GM19467 (cell line): ENCODE results near the gene SLC1A2.

Experiments used
- ATAC-seq: cut with Tn5 transposase; IDR thresholded peaks from one replicate; pipeline ENCODE4 v1.9.1; 2021; ENCODE audit warnings: mild to moderate bottlenecking, moderate library complexity; ENCODE audit not compliant: unreplicated experiment

Gene SLC1A2

DNA sequence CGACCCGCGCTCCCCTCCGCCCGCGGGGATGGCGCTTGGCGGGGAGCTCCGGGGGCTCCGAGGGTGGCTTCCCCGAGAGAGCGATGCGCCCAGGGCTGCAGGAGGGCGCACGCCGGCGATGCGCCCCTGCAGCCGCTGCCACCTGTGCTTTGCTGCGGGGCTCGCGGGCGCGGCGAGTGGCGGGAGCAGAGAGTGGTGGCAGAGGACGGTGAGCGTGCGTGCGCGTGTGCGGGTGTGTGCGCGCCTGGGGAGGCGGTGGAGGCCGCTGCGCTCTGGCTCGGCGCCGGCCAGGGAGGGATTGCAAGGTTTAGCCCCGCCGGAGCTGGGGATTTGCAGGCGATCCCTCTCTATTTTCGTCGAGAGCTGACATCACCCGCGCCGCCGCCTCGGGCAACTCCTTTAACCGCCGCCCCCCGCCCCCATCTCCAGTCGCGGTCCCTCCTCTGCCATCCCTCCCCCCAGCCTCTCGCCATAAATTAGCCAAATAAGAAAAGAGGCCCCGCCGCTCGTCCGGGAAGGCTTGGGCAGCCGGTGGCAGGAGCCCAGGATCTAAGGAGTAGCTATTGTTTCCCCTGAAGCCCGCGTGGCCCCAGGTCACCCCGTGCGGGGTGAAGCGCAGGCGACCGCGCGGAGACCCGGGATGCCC, at the start of gene SLC1A2:
Gene SLC1A2, minus strand, starts transcription at position 375 of the 646 bp plus-strand sequence. CDS start 592 bp downstream, outside the sequence.
- no peak for ATAC-seq

DNA sequence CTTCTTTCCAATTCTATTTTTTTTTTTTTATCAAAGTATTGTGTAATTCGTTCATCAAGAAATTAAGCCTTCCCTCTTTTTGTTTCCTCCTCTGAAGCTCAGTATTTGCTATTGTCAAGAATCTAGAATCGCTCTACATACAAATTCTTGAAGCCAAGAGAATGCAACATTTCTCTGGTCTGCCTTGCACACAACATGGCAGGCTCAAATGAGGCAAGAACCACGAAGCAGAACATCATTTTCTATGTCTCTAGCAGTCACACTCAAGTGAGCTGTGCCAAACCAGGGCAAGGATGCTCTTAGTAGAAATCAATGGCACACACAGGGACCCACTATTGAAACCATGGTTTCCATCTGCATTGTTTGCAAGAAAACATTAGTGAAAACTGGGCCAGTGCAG, 46.7 kb upstream of the SLC1A2 start:
- ATAC-seq = no peak

DNA sequence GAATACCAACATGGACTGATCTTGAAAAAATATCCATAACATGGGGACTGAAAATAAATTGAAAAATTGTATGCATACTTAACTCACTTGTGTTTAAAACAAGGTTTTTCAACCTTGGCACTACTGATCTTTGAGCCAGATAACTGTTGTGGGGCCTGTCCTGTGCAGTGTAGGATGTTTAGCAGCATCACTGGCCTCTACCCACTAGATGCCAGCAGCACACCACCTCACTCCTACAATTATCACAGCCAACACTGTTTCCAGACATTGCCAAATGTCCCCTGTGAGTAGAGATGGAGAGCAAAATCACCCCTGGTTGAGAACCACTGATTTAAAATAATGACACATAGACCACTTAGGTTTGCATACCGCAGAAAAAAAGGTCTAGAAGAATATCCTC, 45.0 kb upstream of the SLC1A2 start:
- ATAC-seq = no peak

DNA sequence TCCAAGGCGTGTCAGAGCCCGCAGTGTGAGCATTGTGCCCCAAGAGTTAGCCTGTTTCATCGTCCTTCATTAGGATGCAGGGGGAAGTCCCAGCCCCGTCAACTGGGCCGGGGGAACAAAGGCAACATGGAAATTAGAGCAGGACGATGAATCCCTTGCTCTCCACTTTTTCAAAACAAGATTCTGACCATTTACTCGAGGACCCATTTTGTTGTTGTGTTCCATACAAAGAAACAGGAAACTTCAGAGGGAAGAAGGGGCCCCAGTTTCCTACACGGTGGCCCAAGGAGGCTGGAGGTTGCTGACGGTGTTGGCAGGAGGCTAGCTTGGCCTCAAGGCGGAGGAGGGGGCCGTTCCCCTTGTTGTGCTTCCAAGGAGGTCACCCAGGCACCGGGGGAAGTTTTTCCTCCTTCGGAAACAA, 44.0 kb upstream of the SLC1A2 start:
- no peak for ATAC-seq

DNA sequence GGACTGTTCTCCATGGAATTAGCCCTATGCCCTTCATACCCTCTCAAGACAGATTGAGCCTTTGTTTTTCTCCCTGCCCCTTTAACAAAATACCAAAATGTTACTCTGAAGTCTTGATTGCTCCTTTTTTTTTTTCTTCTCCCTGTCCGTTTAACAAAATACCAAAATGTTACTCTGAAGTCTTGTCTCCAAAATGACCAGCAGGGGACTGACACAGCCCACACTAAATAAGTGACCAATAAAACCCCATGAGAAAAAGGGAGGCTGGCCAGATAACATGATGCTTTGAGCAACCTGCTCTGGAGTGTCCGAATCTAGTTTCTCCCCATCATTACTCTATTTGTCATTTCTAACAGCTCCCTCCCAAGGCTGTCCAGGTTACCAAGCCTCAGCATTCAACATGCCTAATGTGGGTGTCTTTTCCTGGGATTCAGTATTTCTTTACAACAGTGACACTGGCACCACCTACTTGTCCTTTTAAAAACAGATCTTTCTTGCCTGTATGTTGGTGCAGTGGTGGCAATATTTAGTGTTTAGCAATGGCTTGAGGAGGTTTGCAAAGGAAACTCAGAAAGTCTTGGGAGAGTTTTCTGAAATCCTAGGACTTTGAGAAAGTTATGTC, 42.7 kb upstream of the SLC1A2 start:
- ATAC-seq = no peak

DNA sequence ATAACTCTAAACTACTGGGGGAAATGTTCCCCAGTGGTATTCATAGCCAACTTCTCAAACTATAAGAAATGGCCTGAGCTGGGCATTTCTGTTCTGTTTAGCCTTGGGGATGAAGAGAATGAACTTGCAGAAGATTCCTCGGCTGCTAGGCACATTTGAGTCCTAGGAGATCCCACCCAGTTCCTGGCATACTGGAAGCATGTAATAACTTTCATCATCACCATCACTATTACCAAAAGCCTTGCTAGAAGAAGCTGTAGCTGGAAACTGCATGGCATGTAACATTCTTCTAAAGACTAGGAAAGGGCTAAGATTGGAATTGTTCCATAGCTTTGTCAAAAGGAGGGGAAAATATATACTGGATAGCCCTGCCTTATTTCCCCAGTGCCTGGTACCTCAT, 40.1 kb upstream of the SLC1A2 start:
- ATAC-seq = no peak

DNA sequence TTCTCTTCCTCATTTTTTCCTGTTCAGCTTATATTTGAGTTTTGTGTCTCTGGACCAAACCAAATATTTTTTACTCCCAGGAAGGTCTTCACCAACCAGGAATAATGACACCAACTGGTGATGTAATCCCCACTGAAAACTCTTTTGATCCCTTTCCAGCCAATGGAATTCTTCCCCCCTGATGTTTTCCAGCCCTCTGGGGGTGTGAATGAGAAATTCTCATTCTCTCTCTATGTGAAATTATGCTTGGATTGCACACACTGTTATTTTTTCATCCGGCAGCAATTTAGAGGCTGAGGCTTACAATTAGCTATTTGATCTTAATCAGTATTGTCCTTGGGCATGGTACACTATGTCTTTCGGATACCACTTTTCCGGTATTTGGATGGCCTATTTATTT, 39.5 kb upstream of the SLC1A2 start:
- no peak for ATAC-seq

DNA sequence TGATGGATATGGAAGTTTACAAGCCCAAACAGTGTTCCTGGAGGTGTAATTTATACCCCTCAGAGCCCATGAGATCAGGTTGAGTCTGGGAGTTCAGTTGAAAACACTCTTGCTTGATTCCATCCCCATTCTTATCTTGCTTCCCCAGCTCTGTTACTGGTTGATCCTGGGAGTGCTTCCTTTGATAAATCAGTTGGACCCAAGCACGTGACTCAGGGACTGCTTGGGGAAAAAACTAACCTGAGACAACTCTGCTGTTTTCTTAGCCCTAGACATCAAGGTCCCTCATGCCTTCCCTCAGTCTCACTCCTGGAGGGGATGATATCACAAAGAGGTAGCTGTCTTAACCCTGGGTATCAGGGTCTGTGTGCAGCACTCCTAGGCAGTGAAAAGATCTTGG, 35.0 kb upstream of the SLC1A2 start:
- ATAC-seq = no peak

DNA sequence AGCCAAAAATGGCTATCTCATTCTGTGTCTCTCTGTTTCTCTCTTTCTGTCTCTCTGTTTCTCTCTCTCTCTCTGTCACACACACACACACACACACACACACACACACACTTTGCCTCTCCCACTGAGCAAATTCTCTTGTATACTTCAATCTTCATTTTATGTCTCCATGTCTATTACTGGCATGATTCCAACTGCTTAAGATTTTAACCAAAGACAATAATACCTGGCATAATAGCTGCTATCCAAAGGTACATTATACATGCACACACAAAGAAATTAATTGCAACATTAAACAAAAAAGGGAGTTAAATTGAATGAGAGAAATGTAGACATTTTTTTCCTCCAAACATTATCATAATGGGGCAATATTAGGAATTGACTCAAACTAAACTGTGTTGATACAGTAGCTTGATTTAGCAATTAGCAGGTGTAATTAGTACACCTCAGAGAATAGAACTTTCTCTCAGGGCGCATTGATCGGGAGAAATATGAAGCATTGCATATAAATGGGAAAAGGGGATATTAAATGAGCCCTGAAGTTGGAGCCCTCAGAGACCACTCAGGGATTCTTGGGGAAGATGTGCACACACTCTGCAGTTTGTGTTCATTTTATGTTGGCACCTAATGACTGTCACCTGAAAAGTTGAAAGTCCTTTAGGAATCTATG, 17.4 kb upstream of the SLC1A2 start:
- no peak for ATAC-seq

DNA sequence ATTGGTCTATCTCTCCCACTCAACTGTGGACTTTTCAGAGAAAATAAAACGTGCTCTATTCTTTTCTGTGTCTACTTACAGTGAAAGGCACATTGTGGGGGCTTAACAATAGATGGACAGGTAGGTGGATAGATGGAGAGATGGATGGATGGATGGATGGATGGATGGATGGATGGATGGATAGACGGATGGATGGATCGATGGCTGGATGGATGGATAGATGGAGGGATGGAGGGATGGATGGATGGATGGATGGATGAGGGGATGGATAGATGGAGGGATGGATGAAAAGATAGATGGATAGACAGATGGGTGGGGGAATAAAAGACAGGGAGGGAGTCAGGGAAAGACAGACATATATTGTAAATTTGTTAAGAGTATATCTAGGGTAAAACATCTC, 14.2 kb upstream of the SLC1A2 start:
- ATAC-seq = no peak

DNA sequence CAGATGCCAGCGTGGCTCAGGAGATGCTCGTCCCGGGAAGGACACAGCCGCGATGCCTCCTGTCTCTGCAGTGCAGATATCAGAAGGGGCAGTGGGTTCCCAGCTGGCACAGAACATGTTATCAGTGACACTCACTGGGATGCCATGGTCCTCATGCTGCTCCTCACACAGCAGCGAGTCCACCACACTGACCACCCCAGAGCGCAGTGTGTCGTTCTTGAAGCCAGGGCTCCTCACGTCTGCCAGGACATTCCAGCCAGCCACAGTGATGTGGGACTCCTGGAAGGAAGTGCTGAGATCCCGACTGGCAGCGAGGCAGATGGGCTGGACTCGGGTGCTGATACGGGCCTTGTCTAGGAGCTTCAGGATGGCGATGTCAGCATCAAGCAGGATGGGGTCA, 13.1 kb upstream of the SLC1A2 start:
- ATAC-seq = no peak

DNA sequence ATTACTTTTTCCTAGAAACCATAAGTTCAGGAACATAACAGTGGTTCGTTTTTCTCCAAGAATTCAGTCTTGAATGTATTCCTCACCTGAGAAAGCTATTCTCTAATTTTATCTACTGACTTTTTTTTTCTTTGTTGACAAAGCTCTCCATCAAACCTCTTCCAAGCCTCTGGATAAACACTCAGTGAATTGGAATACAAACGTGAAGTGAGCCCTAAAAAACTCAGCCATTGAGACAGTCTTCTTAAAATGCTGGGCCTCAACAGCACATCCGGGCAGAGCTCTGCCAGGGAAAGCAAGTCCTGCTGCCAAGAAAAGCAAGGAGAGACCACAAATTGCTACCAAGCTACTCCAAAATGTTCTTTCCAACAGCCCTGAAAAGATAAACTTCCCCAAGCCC, 7.7 kb upstream of the SLC1A2 start:
- ATAC-seq = no peak

DNA sequence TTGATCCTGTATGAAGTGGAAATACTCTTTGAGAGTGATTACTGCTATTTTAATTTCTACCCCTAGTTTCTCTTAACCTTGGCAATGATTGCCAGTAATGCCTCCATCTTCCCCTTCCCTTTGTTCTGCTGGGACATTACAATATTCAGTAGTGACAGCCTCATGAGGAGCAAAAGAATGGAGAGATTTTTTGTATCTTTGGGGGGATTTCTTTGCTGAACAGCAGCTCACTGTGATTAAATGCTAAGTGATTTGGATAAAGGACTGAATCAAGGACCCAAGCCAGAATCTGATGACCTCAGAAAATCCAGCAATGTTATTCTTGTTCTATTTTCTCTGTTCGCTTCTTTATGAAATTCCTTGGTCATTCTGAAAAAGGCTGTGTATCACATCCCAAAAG, 7.0 kb upstream of the SLC1A2 start:
- ATAC-seq = no peak

DNA sequence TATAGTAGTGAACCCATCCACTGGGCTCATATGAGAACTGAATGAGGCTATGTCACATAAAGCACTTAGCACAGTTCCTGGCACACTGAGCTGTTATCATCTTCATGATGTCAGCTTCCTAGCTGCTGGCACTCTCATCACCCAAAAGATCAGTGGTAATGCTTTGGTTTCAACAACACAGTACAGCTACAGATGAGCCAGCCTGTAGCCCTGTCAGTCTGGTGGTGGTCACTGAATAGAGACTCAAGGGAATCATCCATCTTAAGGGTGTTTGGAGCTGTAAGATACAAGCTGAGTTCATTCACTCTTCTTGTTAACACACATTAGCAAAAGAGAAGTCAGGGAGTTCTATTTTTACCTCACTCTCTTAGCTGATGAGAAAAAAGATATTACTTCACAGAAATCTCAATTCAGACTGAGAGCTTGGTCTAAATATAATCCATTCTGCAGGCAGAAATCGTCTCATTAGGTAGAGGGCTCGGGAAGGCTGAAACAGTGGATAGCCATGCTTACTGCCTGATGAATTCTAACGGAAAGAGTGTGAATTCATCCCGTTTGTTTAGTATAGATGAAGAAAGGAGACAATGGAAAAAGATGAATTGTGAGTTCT, 6.3 kb upstream of the SLC1A2 start:
- no peak for ATAC-seq

DNA sequence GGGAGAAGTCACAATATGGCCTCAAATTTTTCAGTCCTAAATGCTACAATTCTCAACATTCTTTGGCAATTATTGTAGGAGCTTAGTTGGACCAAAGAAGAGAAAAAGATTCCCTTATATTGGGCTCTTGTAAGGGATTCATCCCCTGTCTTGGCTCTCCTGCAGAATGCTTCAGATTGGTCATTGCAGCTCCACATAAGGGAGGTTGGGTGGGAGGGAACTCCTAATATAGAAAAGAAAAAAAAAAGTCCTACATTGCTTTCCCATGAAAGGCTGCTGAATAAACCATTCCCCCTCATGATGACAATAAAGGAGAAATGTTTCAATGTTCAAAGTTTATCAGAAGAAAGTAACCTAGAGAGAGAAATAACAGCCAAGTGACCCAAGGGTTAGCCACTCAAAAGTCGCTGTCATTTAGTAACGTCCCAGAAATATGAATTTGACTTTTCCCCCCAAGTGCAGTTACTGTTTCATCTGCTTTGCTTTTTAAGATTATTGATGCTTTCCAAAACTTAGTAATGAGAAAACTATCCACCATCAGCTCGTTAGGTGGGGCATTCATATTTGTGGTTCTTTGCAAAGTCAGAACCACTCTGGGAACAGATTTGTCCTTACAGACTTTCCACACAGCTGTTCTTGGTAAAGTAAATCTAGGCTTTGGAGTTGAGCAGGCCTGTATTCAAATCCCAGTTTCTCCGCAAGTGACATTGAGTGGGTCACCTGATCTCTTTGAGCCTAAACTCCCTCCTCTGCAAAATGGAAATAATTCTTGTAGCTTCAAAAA, 5.0 kb upstream of the SLC1A2 start:
- ATAC-seq = no peak

DNA sequence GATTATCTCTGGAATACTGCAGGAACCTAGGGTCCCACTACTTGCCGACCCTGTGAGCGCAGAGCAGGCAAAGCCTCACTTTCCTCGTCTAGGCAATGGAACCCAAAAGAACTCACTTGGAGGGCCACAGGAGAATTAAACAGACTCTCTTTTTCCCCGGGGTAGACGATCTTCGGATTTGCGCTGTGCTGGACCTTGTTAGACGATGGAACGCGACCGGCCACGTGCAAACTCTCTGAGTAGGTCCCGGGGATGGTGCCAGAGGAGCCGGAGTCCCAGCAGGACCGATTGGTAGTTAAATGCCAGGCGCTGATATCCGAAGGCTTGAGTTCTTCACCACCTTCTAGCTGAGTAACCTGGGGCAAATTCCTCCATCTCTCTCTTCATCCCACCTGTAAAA, 1.0 kb upstream of the SLC1A2 start:
- ATAC-seq = no peak

DNA sequence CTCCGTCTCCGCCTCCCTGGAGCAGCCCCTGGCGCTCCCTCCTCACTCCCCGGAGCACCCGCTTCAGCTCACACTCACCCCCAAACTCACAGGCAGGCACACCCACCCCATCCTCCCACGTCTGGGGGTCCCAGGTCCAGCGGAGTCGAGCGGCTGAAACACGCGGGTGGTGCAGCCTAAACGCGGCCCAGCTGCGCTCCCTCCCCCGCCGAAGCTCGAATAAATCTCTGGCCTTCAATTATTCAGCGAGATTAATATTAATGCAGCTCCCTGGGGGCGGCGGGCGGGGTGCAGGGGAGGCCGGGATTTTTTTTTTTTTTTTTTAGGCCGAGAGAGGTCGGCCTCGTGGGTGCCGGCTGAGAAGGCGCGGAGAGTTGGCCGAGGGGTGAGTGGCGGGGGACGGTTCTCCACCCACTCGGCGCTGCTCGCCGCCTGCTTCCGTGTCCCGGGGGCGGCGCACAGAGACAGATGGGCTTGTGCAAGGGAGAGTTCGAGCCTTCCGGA, 524 bp upstream of the SLC1A2 start:
- ATAC-seq = no peak

DNA sequence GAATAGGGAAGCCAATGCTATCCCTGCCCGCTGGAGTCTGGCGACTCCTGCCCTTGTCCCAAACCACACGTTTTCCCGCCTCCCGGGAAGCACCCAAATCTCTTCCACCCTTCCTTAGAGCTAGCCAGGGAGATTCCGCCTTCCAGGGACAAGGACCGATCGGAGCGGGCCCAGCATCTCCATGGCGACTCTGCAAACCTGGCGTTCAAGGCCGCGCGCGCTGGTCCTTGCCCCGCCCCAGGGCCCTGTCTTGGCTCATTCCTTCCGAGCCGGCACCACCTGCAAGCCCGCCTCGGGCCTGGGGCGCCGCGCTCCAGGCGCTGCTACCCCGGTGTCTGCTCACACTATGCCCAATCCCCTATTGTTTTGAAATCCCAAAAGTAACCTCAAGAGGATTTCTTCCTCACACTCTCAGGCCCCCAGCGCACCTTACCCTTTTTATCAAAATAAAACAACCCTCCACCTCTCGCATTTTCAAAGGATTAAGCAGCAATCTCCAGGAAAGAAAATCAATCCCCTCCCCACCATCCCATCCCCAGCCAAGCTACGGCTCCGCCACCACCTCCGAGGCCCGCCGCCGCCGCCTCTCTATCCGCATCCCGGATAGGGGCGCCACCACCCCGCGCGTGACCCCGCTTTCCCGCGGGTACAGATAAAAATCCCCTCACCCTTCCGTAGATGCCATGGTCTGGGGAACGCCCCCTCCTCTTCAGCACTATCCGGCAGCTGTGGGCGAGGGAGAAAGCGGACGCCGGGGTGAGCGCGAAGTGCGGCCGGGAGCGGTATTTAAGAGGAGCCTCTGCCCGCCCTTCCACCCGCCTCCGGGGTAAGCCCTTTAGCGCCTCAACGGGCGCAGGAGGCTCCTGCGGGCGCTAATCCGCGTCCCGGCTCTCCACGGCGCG, 825 bp downstream of the SLC1A2 start:
- ATAC-seq = no peak

DNA sequence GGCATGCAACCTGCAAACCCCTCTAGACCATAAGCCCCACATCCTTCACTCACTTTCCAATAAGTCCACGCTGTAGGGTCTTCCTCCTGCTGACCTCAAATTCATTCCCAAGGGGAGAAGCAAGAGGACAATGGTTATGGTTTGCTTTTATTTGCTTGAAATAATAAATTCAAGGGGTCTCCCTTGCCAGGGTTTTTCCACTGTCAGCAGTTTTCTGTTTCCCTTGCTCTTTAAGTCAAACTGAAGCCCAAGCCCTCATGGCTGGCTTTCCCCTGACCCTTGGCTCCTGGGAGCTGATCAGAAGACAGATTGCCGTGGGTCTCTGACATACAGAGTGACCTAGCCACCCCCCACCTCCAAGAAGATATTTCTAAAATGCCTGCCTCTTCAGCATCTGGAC, 3.9 kb downstream of the SLC1A2 start:
- no peak for ATAC-seq

DNA sequence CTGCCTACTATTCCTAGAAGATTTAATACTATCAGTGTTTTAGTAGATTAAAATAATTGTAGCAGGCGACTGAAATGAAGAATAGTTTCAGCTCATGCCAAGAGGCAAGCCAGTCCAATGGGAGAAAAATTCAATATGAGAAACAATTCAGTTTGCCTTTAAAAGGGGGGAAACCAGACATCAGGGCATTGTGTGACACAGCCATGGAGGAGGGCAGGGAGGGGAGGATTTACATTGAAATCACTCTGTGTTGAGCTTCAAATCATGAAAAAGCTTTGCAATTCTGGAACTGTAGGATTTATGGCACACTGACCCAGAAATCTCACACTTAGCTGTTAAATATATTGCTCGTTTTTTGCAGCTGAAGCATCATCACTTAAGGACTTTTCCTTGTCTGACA, 4.6 kb downstream of the SLC1A2 start:
- no peak for ATAC-seq
